ENCODE measurements around the gene CPA2. TPM values are rescaled to one million over a fixed set of nuclear protein-coding genes. Genes with fewer than 3 reads are reported as not detected.
A peak's percentile ranks its signal among the peaks of the same experiment; 100 is the strongest.

CPA2 gene
- total and polyA plus RNA-seq, 2 donors: 0.14 to 0.71 TPM

DNA sequence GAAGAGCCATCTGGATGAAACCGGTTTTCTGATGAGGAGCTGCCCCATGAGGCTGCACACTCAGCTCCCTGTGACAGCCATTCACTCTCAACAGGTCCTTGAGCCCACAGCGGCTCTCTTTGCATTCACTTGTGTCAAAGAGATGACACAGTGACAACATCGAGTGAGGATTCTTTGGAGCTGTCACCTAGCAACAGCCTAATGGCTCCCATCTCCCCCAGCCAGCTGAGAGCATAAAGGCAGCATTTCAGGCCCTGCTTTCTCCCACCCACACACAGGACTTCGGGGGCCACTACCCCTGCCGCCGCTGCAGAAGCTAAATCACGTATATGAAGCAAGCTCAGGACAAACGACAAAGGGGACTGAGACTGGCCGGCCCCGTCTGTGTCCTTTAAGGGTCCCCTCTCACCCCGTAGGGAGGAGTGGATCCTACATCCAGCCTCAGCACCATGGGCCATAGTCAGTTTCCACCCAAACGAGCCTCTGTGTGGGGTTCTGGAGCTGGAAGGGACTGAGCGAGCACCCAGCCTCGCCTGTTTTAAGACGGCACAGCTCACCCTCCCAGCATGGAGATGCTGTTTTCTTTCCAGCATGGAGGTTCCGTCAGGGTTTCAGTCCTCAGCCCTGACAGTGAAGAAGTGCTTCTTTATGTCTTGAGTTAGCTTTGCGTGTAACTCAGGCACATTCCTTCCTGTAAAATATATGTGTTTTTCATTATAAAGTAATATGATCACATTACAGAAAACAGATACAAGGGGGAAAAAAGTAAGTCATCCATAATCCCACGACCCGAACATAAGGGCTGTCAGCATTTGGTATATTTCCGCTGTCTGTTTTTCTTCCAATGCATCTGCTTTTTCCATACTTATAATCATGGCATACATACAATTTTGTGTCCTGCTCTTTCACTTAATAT lies 31.2 kb downstream of the CPA2 start:
- WGBS: 96% methylated on average over 20 of the region's 20 CpGs
- peaks cover 1 to 21% of the 10 kb centered on the region in 2 donors for H3K9me3 ChIP-seq (ENCODE audit: control insufficient read depth in 2 of 2, insufficient read depth in 1 of 2, low read length in 1 of 2)
- no peak for DNase-seq (ENCODE audit: low read depth in 6 of 9, low spot score in 9 of 9)

GRCh38 chr7:130298544-130299326 lies 32.1 kb downstream of the CPA2 start:
- Histone ChIP-seq H3K4me1 (ENCODE audit: control insufficient read depth in 2 of 2, insufficient read depth in 2 of 2, low read length in 2 of 2) (peaks cover 1 to 35% of the 10 kb centered on the region in 2 donors), H3K27me3 (ENCODE audit: control insufficient read depth in 2 of 2, insufficient read depth in 1 of 2, low read length in 1 of 2) (no peaks in the 10 kb centered on the region), H3K36me3 (ENCODE audit: control insufficient read depth in 2 of 2, insufficient read depth in 2 of 2, low read length in 1 of 2) (no peaks in the 10 kb centered on the region), H3K4me3 (ENCODE audit: low read length in 2 of 2) (no peak overlapping the region), H3K9me3 (ENCODE audit: control insufficient read depth in 2 of 2, insufficient read depth in 1 of 2, low read length in 1 of 2) (peaks cover 1 to 19% of the 10 kb centered on the region in 2 donors), H3K27ac (ENCODE audit: low read depth in 1 of 2, low read length in 1 of 2) (no peak overlapping the region)
- no peak for DNase-seq (ENCODE audit: low read depth in 6 of 9, low spot score in 9 of 9)
- WGBS: 96% methylated on average over 5 of the region's 5 CpGs

More for the DNA sequence above, 31.2 kb downstream of the CPA2 start:
- H3K36me3 ChIP-seq (ENCODE audit: control insufficient read depth in 2 of 2, insufficient read depth in 2 of 2, low read length in 1 of 2): no peaks in the 10 kb centered on the region
- peaks cover 3 to 37% of the 10 kb centered on the region in 2 donors for H3K4me1 ChIP-seq (ENCODE audit: control insufficient read depth in 2 of 2, insufficient read depth in 2 of 2, low read length in 2 of 2)
- no peaks in the 10 kb centered on the region for H3K27me3 ChIP-seq (ENCODE audit: control insufficient read depth in 2 of 2, insufficient read depth in 1 of 2, low read length in 1 of 2)
- H3K27ac ChIP-seq (ENCODE audit: low read depth in 1 of 2, low read length in 1 of 2): peak overlapping the region in 1 of 2 donors; percentile 40
- no peak overlapping the region for H3K4me3 ChIP-seq (ENCODE audit: low read length in 2 of 2)

DNA sequence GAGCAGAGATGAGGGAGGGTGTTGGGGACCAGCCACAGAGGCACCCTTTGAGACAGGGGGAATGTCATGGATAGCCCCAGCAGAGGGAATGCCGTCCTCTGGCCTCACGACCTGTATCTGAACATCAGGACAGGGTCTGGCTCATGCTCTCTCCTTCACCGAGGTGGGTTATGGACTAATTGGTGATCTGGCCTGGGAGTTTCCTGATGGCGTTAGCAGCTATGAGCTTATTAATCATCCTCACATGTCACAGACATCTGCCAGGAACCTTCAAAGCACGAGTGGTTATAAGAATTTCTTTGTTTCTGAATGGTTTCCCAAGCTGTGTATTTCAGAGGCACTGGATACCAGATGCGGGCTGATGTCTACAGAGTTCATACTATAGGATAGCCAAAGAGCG lies 33.2 kb downstream of the CPA2 start:
- Histone ChIP-seq H3K9me3 (ENCODE audit: control insufficient read depth in 2 of 2, insufficient read depth in 1 of 2, low read length in 1 of 2) (peaks cover 1 to 7% of the 10 kb centered on the region in 2 donors), H3K27me3 (ENCODE audit: control insufficient read depth in 2 of 2, insufficient read depth in 1 of 2, low read length in 1 of 2) (no peaks in the 10 kb centered on the region)
- 95% methylated on average over 7 of the region's 7 CpGs for WGBS

DNA sequence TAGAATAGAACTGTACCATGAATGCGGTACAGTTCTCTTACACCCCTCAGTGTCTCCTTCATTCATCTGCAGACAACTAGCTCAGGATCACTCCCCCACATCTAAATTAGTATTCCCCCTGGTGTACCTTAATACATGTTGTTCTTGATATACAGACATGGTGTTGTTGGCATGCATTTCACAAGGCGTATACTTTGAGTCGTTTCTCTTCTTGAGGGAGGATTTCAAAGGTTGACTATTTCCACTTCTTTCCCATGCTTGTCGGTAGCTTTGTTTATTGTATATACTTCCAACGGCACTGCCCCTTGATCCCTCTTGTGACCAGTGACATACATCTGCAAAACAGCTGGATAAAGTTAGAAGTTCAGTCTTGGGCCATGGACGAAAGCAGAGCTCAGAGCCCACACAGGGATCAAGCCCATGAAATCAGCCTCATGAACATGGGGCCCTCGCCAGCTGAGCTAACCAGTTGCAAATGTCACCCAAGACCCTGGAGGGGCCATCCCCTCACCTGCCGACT lies 34.9 kb downstream of the CPA2 start:
- no peaks in the 10 kb centered on the region for H3K36me3 ChIP-seq (ENCODE audit: control insufficient read depth in 2 of 2, insufficient read depth in 2 of 2, low read length in 1 of 2)
- H3K4me3 ChIP-seq (ENCODE audit: low read length in 2 of 2): no peak overlapping the region
- peaks cover 0 to 23% of the 10 kb centered on the region in 2 donors for H3K4me1 ChIP-seq (ENCODE audit: control insufficient read depth in 2 of 2, insufficient read depth in 2 of 2, low read length in 2 of 2)
- DNase-seq (ENCODE audit: low read depth in 6 of 9, low spot score in 9 of 9): no peak
- no peaks in the 10 kb centered on the region for H3K27me3 ChIP-seq (ENCODE audit: control insufficient read depth in 2 of 2, insufficient read depth in 1 of 2, low read length in 1 of 2)
- peaks cover 1 to 7% of the 10 kb centered on the region in 2 donors for H3K9me3 ChIP-seq (ENCODE audit: control insufficient read depth in 2 of 2, insufficient read depth in 1 of 2, low read length in 1 of 2)
- 91% methylated on average over 8 of the region's 8 CpGs for WGBS
- H3K27ac ChIP-seq (ENCODE audit: low read depth in 1 of 2, low read length in 1 of 2): no peak overlapping the region

More for the DNA sequence above, 33.2 kb downstream of the CPA2 start:
- Histone ChIP-seq H3K4me3 (ENCODE audit: low read length in 2 of 2) (no peak overlapping the region), H3K4me1 (ENCODE audit: control insufficient read depth in 2 of 2, insufficient read depth in 2 of 2, low read length in 2 of 2) (peaks cover 0 to 29% of the 10 kb centered on the region in 2 donors), H3K36me3 (ENCODE audit: control insufficient read depth in 2 of 2, insufficient read depth in 2 of 2, low read length in 1 of 2) (no peaks in the 10 kb centered on the region), H3K27ac (ENCODE audit: low read depth in 1 of 2, low read length in 1 of 2) (no peak overlapping the region)
- DNase-seq (ENCODE audit: low read depth in 6 of 9, low spot score in 9 of 9): no peak

DNA sequence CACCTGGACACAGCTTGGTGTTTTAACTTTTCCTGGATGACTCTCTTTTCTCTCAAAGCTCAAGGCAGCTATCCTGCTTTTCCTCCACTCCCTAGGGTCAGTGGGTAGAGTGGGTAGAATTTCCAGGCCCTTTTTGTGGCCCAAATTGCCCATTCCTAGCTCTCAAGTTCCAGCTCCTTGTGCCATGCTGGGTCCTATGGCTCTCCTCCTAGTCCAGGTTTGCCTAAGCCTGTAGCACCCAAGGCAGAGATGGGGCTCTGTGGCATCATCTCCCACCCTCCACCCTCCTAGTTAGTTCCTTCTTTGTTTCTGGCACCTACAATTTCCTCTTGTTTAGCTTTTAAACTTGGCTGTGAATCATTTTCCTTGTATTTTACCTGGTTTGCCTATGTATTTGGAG lies 36.0 kb downstream of the CPA2 start:
- Histone ChIP-seq H3K4me3 (ENCODE audit: low read length in 2 of 2) (no peak overlapping the region), H3K4me1 (ENCODE audit: control insufficient read depth in 2 of 2, insufficient read depth in 2 of 2, low read length in 2 of 2) (peaks cover 0 to 18% of the 10 kb centered on the region in 2 donors), H3K27me3 (ENCODE audit: control insufficient read depth in 2 of 2, insufficient read depth in 1 of 2, low read length in 1 of 2) (no peaks in the 10 kb centered on the region), H3K27ac (ENCODE audit: low read depth in 1 of 2, low read length in 1 of 2) (no peak overlapping the region), H3K9me3 (ENCODE audit: control insufficient read depth in 2 of 2, insufficient read depth in 1 of 2, low read length in 1 of 2) (peaks cover 1 to 7% of the 10 kb centered on the region in 2 donors), H3K36me3 (ENCODE audit: control insufficient read depth in 2 of 2, insufficient read depth in 2 of 2, low read length in 1 of 2) (no peaks in the 10 kb centered on the region)
- no peak for DNase-seq (ENCODE audit: low read depth in 6 of 9, low spot score in 9 of 9)

DNA sequence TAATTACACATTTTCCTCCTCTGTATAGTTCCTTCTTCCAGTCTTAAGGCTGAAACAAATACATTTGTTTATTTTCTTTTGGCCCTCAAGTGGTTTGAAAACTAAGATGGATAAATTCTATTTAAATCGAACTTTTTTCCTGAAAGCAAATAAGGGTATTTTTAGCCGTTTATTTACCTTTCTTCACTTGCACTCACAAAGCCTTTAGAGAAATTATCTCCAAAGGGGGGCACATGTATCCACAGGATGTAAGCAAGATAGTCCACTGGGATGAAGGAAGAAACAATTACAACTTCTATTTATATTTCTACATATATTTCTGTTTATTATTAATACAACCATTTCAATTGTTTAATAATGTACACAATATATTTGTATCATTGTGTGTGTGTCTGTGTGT lies 36.5 kb downstream of the CPA2 start:
- H3K36me3 ChIP-seq (ENCODE audit: control insufficient read depth in 2 of 2, insufficient read depth in 2 of 2, low read length in 1 of 2): no peaks in the 10 kb centered on the region
- peaks cover 0 to 20% of the 10 kb centered on the region in 2 donors for H3K4me1 ChIP-seq (ENCODE audit: control insufficient read depth in 2 of 2, insufficient read depth in 2 of 2, low read length in 2 of 2)
- no peak overlapping the region for H3K4me3 ChIP-seq (ENCODE audit: low read length in 2 of 2)
- no peaks in the 10 kb centered on the region for H3K27me3 ChIP-seq (ENCODE audit: control insufficient read depth in 2 of 2, insufficient read depth in 1 of 2, low read length in 1 of 2)
- no peak for DNase-seq (ENCODE audit: low read depth in 6 of 9, low spot score in 9 of 9)
- 75% methylated on average over 2 of the region's 2 CpGs for WGBS
- peaks cover 0 to 7% of the 10 kb centered on the region in 2 donors for H3K9me3 ChIP-seq (ENCODE audit: control insufficient read depth in 2 of 2, insufficient read depth in 1 of 2, low read length in 1 of 2)
- H3K27ac ChIP-seq (ENCODE audit: low read depth in 1 of 2, low read length in 1 of 2): no peak overlapping the region

GRCh38 chr7:130303551-130303950 lies 36.9 kb downstream of the CPA2 start:
- peaks cover 0 to 7% of the 10 kb centered on the region in 2 donors for H3K9me3 ChIP-seq (ENCODE audit: control insufficient read depth in 2 of 2, insufficient read depth in 1 of 2, low read length in 1 of 2)
- DNase-seq (ENCODE audit: low read depth in 6 of 9, low spot score in 9 of 9): peak in 1 of 9 donors; percentile 33
- 13% methylated on average over 5 of the region's 5 CpGs for WGBS

DNA sequence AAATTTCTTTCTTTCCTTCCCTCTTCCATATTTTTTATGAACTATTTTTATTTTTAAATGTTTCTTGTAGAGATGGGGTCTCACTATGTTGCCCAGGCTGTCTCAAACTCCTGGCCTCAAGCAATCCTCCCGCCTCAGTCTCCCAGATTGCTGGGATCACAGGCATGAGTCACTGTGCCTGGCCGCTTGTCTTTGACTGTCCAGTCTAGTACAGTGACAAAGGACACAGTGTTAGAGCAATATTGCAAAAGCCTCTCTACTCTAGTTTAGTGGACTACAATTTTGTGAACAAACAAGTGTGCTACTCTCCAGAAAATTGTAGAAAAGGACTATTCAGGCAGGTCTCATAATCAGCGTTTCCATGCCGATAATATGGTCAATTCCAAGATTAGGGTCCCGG lies 37.3 kb downstream of the CPA2 start:
- 98% methylated on average over 5 of the region's 5 CpGs for WGBS
- Histone ChIP-seq H3K9me3 (ENCODE audit: control insufficient read depth in 2 of 2, insufficient read depth in 1 of 2, low read length in 1 of 2) (peaks cover 0 to 7% of the 10 kb centered on the region in 2 donors), H3K4me3 (ENCODE audit: low read length in 2 of 2) (no peak overlapping the region), H3K27ac (ENCODE audit: low read depth in 1 of 2, low read length in 1 of 2) (no peak overlapping the region), H3K4me1 (ENCODE audit: control insufficient read depth in 2 of 2, insufficient read depth in 2 of 2, low read length in 2 of 2) (peaks cover 0 to 19% of the 10 kb centered on the region in 2 donors), H3K36me3 (ENCODE audit: control insufficient read depth in 2 of 2, insufficient read depth in 2 of 2, low read length in 1 of 2) (no peaks in the 10 kb centered on the region), H3K27me3 (ENCODE audit: control insufficient read depth in 2 of 2, insufficient read depth in 1 of 2, low read length in 1 of 2) (no peaks in the 10 kb centered on the region)
- no peak for DNase-seq (ENCODE audit: low read depth in 6 of 9, low spot score in 9 of 9)

More at GRCh38 chr7:130303551-130303950, 36.9 kb downstream of the CPA2 start:
- no peak overlapping the region for H3K4me3 ChIP-seq (ENCODE audit: low read length in 2 of 2)
- no peaks in the 10 kb centered on the region for H3K36me3 ChIP-seq (ENCODE audit: control insufficient read depth in 2 of 2, insufficient read depth in 2 of 2, low read length in 1 of 2)
- peaks cover 0 to 20% of the 10 kb centered on the region in 2 donors for H3K4me1 ChIP-seq (ENCODE audit: control insufficient read depth in 2 of 2, insufficient read depth in 2 of 2, low read length in 2 of 2)
- H3K27ac ChIP-seq (ENCODE audit: low read depth in 1 of 2, low read length in 1 of 2): no peak overlapping the region
- no peaks in the 10 kb centered on the region for H3K27me3 ChIP-seq (ENCODE audit: control insufficient read depth in 2 of 2, insufficient read depth in 1 of 2, low read length in 1 of 2)
